CD4-positive, alpha-beta T cell (primary cell): ENCODE data around the gene EFHD2. TPM values are rescaled to one million over a fixed set of nuclear protein-coding genes. Genes with fewer than 3 reads are reported as not detected.
"Not testable (repeated sequence)": the region's sequence is repeated elsewhere in the genome, so short reads cannot be mapped to it uniquely, and the experiment has no call there.

ENCODE experiments used
- ATAC-seq: fragments of 200-7000 bp; cut with Tn5 transposase; one replicate; pipeline ENCODE4 v1.10.0; 2022; ENCODE audit warnings: mild to moderate bottlenecking; ENCODE audit not compliant: poor library complexity
- CTCF ChIA-PET: fragments of 350-600 bp; sonication (Branson Sonifier 250); formaldehyde crosslinking; loops from one replicate; lab custom pipeline; 2021; ENCODE audit warnings: antibody characterized with exemption, inconsistent platforms; lab: Charles Lee
- POLR2A ChIA-PET: fragments of 350-600 bp; sonication (Branson Sonifier 250); formaldehyde crosslinking; loops from one replicate; lab custom pipeline; 2021; ENCODE audit warnings: antibody characterized with exemption, inconsistent platforms; lab: Charles Lee
- DNase-seq, 14 experiments: peaks; one replicate each; pipeline ENCODE4 v3.0.0-alpha.2; 2013 to 2020; ENCODE audit warnings: mixed read lengths in 2 of 14
- H3K27ac ChIP-seq, 2 donors: one replicate each; pipeline versions ENCODE4 v1.5.1 to v1.7.0; 2013; ENCODE audit warnings: low read length in 2 of 2, low read depth in 1 of 2, mild to moderate bottlenecking in 1 of 2
- H3K27me3 ChIP-seq, 2 experiments: 1 replicate in 1 of 2; 2 replicates in 1 of 2; pipeline versions ENCODE4 v1.6.1 to v1.7.0; 2013; ENCODE audit warnings: low read length in 2 of 2, control low read depth in 1 of 2, mild to moderate bottlenecking in 1 of 2, moderate library complexity in 1 of 2; ENCODE audit not compliant: insufficient read depth in 2 of 2, control insufficient read depth in 1 of 2
- H3K36me3 ChIP-seq: one replicate; pipeline ENCODE4 v1.6.1; 2013; ENCODE audit warnings: low read length, control low read depth; ENCODE audit not compliant: insufficient read depth
- H3K4me1 ChIP-seq: one replicate; pipeline ENCODE4 v1.6.1; 2013; ENCODE audit warnings: low read length, control low read depth; ENCODE audit not compliant: insufficient read depth
- H3K4me3 ChIP-seq: one replicate; pipeline ENCODE4 v1.5.1; 2013; ENCODE audit warnings: mild to moderate bottlenecking, low read length, moderate library complexity
- H3K9me3 ChIP-seq, 2 experiments: 1 replicate in 1 of 2; 2 replicates in 1 of 2; pipeline versions ENCODE4 v1.6.1 to v1.7.0; 2013; ENCODE audit warnings: low read length in 2 of 2, mild to moderate bottlenecking in 2 of 2, control low read depth in 1 of 2, moderate library complexity in 1 of 2; ENCODE audit not compliant: control insufficient read depth in 1 of 2, insufficient read depth in 1 of 2
- H3K27ac Mint-ChIP-seq: one replicate; pipeline ENCODE4 v1.8.0; 2020; ENCODE audit warnings: mixed read lengths
- H3K27me3 Mint-ChIP-seq: one replicate; pipeline ENCODE4 v1.8.0; 2021; ENCODE audit warnings: mixed read lengths
- H3K36me3 Mint-ChIP-seq: one replicate; pipeline ENCODE4 v1.8.0; 2021; ENCODE audit warnings: low read depth, mixed read lengths
- H3K4me1 Mint-ChIP-seq: one replicate; pipeline ENCODE4 v1.8.0; 2021; ENCODE audit warnings: low read depth, mixed read lengths
- H3K4me3 Mint-ChIP-seq: one replicate; pipeline ENCODE4 v1.8.0; 2020; ENCODE audit warnings: mild to moderate bottlenecking, mixed read lengths
- H3K9me3 Mint-ChIP-seq: one replicate; pipeline ENCODE4 v1.8.0; 2020; ENCODE audit warnings: mixed read lengths
- intact Hi-C, 2 experiments: fragments of 100-400 bp; cut with DNase I in 1 of 2; cut with micrococcal nuclease in 1 of 2; formaldehyde crosslinking; loops; one replicate each; pipeline versions ENCODE4 v1.15.1 to v1.9.0; 2023 to 2025; cut with DNase I, micrococcal nuclease
- total RNA-seq, 174 experiments: library from RNA in 2 of 174; stranded (reverse) in 2 of 174; gene quantifications; one replicate each; pipeline ENCODE4 v1.2.3 and lab custom pipeline; 2021 to 2026
- TF ChIP-seq, protein P1 (sequence below): fragments of 200-600 bp; IDR thresholded peaks from one replicate; pipeline ENCODE4 v1.8.0; 2022; ENCODE audit warnings: antibody characterized with exemption, mild to moderate bottlenecking

EFHD2 gene
- total RNA-seq, 2 experiments from 2014 or later, result 79.1 to 80.9 TPM

GRCh38 chr1:15427280-15427666 is 17.6 kb downstream of the EFHD2 start:
- Mint-ChIP-seq H3K36me3 (peaks cover 39% of the 10 kb centered on the region), H3K27ac (no peak overlapping the region), H3K27me3 (no peaks in the 10 kb centered on the region), H3K4me1 (peaks cover 9% of the 10 kb centered on the region), H3K9me3 (no peaks in the 10 kb centered on the region), H3K4me3 (no peak overlapping the region)
- Histone ChIP-seq H3K27me3 (no peaks in the 10 kb centered on the region), H3K4me1 (peaks cover 10% of the 10 kb centered on the region), H3K36me3 (peaks cover 63% of the 10 kb centered on the region), H3K27ac (no peak overlapping the region), H3K4me3 (no peak overlapping the region), H3K9me3 (no peaks in the 10 kb centered on the region)
- DNase-seq, result peak in 1 of 14 experiments; percentile 26
- intact Hi-C loops, result no loop called here
- ATAC-seq, result no peak
- TF ChIP-seq, protein P1, sequence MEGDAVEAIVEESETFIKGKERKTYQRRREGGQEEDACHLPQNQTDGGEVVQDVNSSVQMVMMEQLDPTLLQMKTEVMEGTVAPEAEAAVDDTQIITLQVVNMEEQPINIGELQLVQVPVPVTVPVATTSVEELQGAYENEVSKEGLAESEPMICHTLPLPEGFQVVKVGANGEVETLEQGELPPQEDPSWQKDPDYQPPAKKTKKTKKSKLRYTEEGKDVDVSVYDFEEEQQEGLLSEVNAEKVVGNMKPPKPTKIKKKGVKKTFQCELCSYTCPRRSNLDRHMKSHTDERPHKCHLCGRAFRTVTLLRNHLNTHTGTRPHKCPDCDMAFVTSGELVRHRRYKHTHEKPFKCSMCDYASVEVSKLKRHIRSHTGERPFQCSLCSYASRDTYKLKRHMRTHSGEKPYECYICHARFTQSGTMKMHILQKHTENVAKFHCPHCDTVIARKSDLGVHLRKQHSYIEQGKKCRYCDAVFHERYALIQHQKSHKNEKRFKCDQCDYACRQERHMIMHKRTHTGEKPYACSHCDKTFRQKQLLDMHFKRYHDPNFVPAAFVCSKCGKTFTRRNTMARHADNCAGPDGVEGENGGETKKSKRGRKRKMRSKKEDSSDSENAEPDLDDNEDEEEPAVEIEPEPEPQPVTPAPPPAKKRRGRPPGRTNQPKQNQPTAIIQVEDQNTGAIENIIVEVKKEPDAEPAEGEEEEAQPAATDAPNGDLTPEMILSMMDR, result no peak
- ChIA-PET POLR2A (no interaction called here), CTCF (interaction anchor here (7.5 kb wide), 1 partner anchor 103 kb away, joined by 67 read pairs; no protein-coding TSS in a partner anchor)

DNA sequence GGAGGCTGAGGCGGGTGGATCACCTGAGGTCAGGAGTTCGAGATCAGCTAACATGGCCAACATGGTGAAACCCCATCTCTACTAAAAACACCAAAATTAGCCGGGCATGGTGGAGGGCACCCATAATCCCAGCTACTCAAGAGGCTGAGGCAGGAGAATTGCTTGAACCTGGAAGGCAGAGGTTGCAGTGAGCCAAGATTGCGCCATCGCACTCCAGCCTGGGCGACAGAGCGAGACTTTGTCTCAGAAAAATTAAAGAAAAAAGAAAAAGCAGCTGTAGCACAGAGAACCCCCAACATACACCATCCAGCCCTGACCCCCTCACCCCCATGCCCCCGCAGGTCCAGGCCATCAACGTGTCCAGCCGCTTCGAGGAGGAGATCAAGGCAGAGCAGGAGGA is 18.6 kb downstream of the EFHD2 start:
- H3K27ac ChIP-seq, intact Hi-C loops, H3K27me3 ChIP-seq, ATAC-seq, H3K9me3 ChIP-seq, POLR2A ChIA-PET, DNase-seq, H3K4me3 ChIP-seq, H3K4me3 Mint-ChIP-seq, H3K27me3 Mint-ChIP-seq, H3K9me3 Mint-ChIP-seq, H3K4me1 Mint-ChIP-seq, H3K4me1 ChIP-seq: not testable (repeated sequence)
- CTCF ChIA-PET, result interaction anchor here (7.5 kb wide), 1 partner anchor 104 kb away, joined by 67 read pairs; no protein-coding TSS in a partner anchor
- peaks cover 62% of the 10 kb centered on the region for H3K36me3 ChIP-seq
- peak overlapping the region; percentile 9 for H3K27ac Mint-ChIP-seq
- peaks cover 39% of the 10 kb centered on the region for H3K36me3 Mint-ChIP-seq

DNA sequence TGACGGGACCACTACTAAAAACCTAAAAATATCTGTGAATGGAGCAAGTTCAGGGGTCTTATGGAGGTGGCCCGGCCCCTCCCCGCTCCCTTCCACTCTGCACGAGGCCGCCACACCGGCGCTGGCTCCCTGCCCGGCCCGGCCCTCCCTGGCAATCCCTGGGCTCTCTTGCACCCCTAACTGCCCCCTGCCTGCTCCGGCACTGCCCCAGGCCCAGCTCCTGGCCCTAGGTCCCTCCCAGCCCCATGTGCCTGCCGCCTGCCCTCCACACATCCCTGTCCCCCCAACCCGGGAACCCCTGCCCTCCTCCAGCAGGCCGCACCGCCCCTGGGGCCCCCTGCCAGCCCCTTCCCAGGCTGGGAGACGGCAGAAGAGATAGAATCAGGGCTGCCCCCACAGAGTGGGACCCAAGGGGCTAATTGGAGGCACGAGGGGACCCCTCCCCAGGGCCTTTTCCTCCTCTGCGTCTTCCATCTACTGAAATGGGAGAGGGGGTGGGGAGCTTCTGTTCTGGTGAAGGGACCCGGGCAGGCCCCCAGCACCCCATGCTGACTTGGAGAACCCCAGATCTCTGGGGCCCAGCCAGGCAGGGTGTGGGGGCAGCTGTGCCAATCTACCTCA is 19.2 kb downstream of the EFHD2 start:
- Histone ChIP-seq H3K4me3 (no peak overlapping the region), H3K9me3 (no peaks in the 10 kb centered on the region), H3K27ac (no peak overlapping the region), H3K4me1 (peaks cover 6% of the 10 kb centered on the region), H3K27me3 (no peaks in the 10 kb centered on the region), H3K36me3 (peaks cover 60% of the 10 kb centered on the region)
- H3K4me3 Mint-ChIP-seq, result no peak overlapping the region
- intact Hi-C loops, result no loop called here
- DNase-seq (peak in 1 of 14 experiments; percentile 39), ATAC-seq (no peak)
- H3K36me3 Mint-ChIP-seq, result peaks cover 39% of the 10 kb centered on the region
- no peaks in the 10 kb centered on the region for H3K27me3 Mint-ChIP-seq
- no peaks in the 10 kb centered on the region for H3K9me3 Mint-ChIP-seq
- TF ChIP-seq, protein P1, result no peak
- peaks cover 9% of the 10 kb centered on the region for H3K4me1 Mint-ChIP-seq
- ChIA-PET POLR2A (no interaction called here), CTCF (interaction anchor here (7.5 kb wide), 1 partner anchor 105 kb away, joined by 67 read pairs; no protein-coding TSS in a partner anchor)
- no peak overlapping the region for H3K27ac Mint-ChIP-seq
